Measurements from ENCODE around the gene C4orf50.

The C4orf50 gene

DNA sequence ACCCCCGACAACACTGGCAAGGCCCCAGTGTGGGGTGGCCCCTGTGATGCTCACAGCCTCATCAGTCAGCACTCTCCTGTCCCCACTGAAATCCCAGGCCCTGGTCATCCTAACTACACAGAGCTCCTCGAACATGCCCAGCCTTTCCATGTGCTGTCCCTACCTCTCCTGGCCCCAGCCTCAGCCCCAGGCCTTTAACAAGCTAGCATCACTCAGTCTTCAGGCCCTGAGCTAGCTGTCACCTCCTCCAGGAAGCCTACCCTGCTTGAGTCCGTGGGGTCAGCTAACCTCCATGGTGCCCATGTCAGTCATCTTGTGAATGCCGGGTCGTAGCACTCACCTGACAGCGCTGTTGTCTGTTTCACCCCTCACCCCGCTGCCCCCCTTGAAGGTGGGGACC lies 25.6 kb upstream of the C4orf50 start:
- DNase-seq (ENCODE audit: low read depth): no peak

- no peak for DNase-seq (ENCODE audit: low read depth)
Observed at GRCh38 chr4:6043188-6043587, 25.0 kb upstream of the C4orf50 start.

GRCh38 chr4:6042293-6043063 lies 24.2 kb upstream of the C4orf50 start:
- no peak for DNase-seq (ENCODE audit: low read depth)

DNA sequence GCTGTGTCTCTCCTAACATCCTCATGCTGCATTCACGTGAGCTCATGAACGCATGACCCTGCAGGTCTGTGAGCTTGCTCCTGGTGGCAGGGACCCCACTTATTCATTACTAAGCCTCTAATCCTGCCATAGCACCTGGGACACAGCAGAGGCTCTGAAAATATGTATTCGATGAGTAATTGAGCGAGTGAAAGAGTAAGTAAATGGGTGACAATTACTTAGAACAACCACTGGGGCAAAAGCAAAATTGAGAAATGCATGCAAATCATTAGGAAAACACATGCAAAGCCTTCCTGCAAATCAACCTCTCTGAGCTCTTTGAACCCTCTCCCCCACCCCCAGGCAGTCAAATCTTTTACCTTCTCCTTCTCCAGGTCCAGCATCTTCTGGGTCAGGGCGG lies 23.6 kb upstream of the C4orf50 start:
- no peak for DNase-seq (ENCODE audit: low read depth)

DNA sequence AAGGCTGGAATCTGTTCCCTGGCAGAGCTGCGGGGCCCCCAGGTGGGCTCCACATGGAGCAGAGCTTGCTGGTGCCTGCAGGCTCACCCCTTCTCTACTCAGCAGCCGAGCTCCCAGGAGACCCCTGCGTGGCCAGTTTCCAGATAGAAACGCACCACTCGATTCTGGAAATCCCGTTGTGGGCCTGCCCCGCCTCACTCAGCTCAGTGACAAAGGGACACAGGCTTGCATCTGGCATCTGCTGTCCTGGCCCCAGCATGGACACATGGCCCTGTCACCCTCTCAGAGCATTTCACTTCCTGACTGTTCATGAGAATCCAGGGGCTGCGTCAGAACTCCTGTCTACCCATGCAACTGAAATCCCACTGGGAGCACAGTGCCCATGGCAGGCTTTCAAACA lies 20.5 kb upstream of the C4orf50 start:
- no peak for DNase-seq (ENCODE audit: low read depth)

GRCh38 chr4:6035786-6036185 lies 17.6 kb upstream of the C4orf50 start:
- DNase-seq (ENCODE audit: low read depth): no peak

DNA sequence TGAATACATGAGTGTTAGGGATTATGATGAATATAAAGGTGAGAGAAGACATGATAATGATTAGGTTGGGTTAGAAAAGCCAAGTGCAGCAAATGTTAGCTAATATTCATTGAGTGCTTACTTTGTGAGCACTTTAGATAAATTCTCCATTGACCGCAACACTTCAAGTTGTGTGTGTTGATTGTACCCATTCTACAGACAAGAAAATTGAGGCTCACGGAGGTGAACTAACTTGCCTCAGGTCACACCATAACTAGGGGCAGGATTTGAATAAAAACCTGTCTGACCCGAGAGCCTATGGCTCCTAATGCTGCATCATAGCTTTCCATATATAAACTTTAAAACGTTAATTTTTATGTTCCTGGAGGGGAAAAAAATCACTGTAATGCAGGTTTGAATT lies 15.2 kb upstream of the C4orf50 start:
- no peak for DNase-seq (ENCODE audit: low read depth)

DNA sequence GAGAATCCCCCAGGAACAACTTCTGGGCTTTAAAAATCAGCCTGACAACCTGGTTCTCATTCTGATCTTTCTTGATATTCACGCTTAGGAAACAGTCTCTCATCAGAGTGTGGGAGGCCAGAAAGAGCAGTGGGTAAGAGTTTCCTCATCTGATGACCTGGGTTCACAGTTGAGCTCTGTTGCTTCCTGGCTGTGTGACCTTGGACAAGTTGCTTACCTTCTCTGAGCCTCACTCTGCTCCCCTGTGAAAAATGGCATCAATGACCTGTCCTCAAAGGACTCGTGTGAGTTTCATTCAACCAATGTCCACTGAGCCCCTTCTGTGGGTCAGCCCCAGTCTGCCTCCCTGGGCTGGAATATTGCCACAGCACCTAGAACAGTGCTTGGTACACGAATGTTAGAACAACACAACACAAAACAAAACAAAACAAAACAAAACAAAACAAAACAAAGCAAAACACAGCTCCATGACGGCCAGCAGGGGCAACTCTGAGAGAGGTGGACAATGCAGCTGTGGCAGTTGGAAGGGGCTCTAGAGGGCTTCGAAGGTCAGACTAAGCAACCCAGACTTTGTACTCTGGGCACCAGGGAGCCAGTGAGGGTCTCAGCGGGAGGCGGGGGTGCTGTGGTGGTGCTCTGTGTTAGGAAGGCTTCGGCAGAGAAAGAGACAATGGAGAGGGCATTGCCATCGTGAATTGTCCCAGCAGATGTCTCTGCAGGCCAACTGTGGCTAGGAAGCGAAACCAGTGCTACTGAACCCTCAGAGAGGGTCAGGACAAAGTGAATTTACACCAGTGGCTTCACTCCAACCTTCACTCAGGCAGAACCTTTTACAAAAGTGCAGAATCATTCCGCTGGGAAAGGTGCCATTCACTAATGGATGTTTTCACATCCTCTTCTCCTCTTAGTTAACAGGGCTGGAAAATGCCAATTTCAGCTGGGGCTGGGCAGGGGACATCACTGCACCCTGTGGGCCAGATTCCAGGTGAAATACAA lies 14.3 kb upstream of the C4orf50 start:
- no peak for DNase-seq (ENCODE audit: low read depth)

DNA sequence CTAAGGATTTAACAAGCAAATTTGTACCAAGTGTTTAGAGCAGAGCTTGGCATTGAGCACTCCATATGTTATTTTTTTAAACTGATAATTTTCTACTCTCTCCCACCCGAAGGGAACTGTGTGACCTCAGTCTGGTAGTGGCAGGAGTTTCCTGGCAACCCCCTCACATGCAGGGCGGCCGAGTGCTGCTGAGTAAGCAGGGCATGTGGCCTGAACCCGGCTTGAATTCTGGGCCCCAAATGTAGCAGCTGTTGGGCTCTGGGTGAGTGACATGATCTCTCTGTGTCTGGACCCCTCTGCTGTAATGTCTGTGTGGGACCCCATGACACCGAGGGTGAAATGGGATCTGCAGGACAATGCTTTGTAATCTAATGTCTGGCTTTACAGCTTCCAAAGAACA lies 13.6 kb upstream of the C4orf50 start:
- no peak for DNase-seq (ENCODE audit: low read depth)

DNA sequence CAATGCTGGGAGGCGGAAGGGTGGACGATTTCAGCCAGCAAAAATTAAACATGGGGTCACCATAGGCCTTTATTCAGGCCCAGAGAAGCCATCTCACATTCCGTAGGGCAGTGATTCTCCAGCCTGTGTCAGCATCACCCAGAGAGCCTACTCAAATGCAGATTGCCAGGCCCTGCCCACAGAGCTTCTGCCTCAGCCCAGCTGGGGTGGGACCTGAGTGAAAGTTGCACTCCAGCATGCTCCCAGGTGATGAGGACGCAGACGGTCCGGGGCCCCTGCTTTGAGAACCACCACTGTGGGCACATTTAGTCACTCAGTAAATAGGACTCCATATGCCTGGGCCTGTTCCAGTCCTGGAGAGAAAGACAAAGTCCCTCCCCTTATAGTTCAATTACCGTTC lies 12.4 kb upstream of the C4orf50 start:
- no peak for DNase-seq (ENCODE audit: low read depth)

DNA sequence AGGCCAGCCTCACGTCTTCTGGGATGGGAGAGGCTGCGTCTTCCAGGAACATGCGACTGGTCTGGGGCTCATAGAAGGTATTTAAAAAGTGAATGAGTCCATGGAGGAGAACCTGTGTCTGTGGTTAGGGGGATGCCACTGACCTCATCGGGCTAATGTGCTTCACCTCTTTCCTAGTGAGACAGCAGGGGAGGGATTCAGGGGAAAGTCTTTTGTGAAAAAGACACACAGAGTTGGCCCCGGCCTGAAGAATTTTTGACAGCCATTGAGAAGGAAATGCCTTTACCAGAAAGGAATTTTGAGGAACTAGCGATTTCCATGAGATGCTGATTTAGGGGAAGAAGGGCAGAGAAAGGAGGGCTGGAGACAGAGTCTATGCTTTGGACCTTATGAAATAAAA lies 11.0 kb upstream of the C4orf50 start:
- no peak for DNase-seq (ENCODE audit: low read depth)

GRCh38 chr4:6028168-6028567 lies 9.9 kb upstream of the C4orf50 start:
- DNase-seq (ENCODE audit: low read depth): no peak

DNA sequence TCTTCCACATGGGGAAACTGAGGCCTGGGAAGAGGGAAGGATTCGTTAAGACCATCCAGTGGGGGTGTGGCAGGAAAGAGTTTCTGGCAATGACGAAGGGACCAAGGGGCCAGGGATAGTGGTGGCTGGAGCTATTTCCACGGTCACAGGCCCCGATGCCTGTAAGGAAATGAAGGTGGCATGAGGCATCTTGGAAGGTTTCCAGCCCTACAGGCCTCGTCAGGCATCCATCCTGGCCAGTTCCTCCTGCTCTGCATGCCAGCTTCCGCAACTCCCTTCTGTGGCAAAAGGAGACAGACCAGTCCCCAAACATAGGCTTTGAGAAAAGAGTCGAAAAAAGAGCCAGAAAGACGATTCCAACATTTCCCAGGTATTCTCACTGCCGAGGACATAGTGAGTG lies 9.2 kb upstream of the C4orf50 start:
- DNase-seq (ENCODE audit: low read depth): no peak

GRCh38 chr4:6024313-6024960 lies 6.2 kb upstream of the C4orf50 start:
- DNase-seq (ENCODE audit: low read depth): no peak

DNA sequence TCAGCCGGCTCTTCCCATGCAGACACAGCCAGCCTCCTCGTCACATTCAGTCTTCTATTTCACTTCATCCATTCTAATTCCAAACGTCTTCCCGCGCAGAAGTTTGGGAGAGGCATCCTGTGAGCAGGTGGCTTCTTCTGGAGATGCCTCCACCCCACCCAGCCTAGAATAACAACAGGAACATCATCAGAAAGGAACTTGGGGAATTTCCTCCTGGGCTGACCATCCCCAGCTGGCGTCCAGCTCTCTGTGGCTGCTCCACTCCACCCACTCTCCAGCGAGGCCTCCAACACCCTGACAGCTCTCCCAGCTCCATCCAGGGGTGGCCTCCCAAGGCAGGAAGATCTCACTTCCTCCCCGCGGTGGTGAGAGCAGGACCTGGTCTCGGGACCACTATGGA lies 5.5 kb upstream of the C4orf50 start:
- DNase-seq (ENCODE audit: low read depth): no peak

GRCh38 chr4:6022607-6023288 lies 4.5 kb upstream of the C4orf50 start:
- no peak for DNase-seq (ENCODE audit: low read depth)

GRCh38 chr4:6021831-6022606 lies 3.8 kb upstream of the C4orf50 start:
- DNase-seq (ENCODE audit: low read depth): no peak

- no peak for DNase-seq (ENCODE audit: low read depth)
Observed at GRCh38 chr4:6020613-6021012, 2.4 kb upstream of the C4orf50 start.

DNA sequence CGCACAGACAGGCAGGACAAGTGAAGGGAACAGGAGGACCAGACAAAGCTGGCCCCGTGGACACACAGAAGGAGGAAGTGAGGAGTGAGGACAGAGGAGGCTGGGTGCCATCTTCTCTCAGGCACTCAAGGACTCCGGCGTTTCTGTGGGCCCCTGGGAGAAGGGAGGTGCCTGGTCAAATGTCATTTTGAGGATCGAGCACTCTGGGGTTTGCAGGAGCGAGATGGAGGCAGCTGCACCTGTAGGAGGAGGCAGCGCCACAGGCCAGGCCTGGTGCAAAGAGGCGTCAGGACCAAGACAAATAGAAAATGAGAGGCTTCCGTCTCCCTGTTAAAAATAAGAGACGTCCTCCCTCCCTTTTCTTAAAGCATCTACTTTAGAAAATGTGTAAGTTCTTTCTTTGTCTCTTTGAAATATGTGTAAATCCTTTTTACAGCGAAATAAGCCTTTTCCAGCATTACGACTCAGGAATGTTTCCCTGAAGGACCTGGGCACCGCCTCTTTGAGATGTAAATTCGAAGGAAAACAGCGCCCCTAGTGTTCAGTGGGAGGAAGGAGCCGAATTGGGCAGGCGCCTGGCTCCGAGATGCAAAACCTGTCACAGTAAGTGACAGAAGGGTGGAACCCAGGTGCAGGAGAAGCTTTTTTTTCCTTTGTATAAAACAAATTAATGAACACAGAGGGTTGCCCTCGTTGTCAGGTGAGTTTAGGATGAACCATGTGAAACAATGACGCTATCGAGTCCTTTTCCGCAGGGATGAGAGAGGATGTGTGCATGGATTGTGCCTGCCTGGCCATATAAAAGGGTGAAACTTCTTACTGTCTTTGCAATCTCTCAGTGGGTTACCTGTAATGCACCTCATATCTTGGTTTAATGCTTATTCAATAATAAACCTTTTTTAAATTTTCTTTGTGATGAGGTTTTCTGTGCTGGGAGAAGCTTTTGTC lies 1.4 kb upstream of the C4orf50 start:
- DNase-seq (ENCODE audit: low read depth): no peak

DNA sequence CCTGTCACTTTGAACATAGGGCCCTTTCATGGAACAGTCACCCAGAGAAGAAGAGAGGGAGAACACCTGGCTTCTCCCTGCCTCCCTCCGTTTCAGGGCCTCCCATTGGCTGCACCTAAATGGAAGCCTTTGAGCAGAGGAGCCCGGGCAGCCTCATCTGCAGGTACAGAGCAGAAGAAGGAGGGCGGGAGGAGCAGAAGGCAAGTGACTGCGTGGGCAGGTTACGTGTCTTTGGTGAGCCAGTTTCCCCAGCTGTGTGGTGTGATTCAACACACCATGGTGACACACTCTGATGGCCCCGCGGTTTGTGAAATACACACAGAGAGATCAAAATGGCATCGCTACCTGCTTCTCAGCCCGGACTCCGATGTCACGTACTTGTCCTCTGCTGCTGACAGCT lies 431 bp downstream of the C4orf50 start:
- DNase-seq (ENCODE audit: low read depth): no peak

Measured in stimulated activated CD8-positive, alpha-beta memory T cell treated with anti-CD3 and anti-CD28 coated beads, Interleukin-15, amount 100 ng/mL, for 1 hour (primary cell).